GM23338 (cell line): ENCODE results near the gene NPAT. TPM values are rescaled to one million over a fixed set of nuclear protein-coding genes. Genes with fewer than 3 reads are reported as not detected.
A peak's percentile ranks its signal among the peaks of the same experiment; 100 is the strongest.

Experiments used
- ATAC-seq: fragments of 200-7000 bp; cut with Tn5 transposase; 3 replicates; pipeline ENCODE4 v1.9.1; 2020
- DNase-seq: peaks from one replicate; pipeline ENCODE4 v3.0.0-alpha.2; 2015; ENCODE audit warnings: low spot score
- H2AFZ ChIP-seq: fragments of 200-600 bp; sonication (generic); 2 replicates; pipeline ENCODE4 v1.8.0; 2016; ENCODE audit warnings: antibody characterized with exemption, mild to moderate bottlenecking, moderate library complexity
- H3F3A ChIP-seq: fragments of 200-600 bp; sonication (generic); replicated peaks from 2 replicates; pipeline ENCODE4 v1.8.0; 2017; ENCODE audit warnings: antibody characterized with exemption, mixed run types, low read depth
- H3K27ac ChIP-seq: fragments of 200-600 bp; sonication (generic); 2 replicates; pipeline ENCODE4 v1.6.1; 2016; ENCODE audit warnings: low read depth
- H3K27me3 ChIP-seq: fragments of 200-600 bp; sonication (generic); 2 replicates; pipeline ENCODE4 v1.8.0; 2016; ENCODE audit warnings: mild to moderate bottlenecking, mixed run types, moderate library complexity; ENCODE audit not compliant: insufficient read depth
- H3K36me3 ChIP-seq: fragments of 200-600 bp; sonication (generic); 2 replicates; pipeline ENCODE4 v1.8.0; 2016; ENCODE audit warnings: mild to moderate bottlenecking; ENCODE audit not compliant: insufficient read depth
- H3K4me1 ChIP-seq: fragments of 200-600 bp; sonication (generic); 2 replicates; pipeline ENCODE4 v1.8.0; 2016; ENCODE audit warnings: mild to moderate bottlenecking, moderate library complexity; ENCODE audit not compliant: insufficient read depth
- H3K4me2 ChIP-seq: fragments of 200-600 bp; sonication (generic); 2 replicates; pipeline ENCODE4 v1.7.1; 2017; ENCODE audit warnings: mixed run types
- H3K4me3 ChIP-seq: fragments of 200-600 bp; sonication (generic); 2 replicates; pipeline ENCODE4 v1.6.1; 2016; ENCODE audit warnings: mixed run types
- H3K79me2 ChIP-seq: fragments of 200-600 bp; sonication (generic); replicated peaks from 2 replicates; pipeline ENCODE4 v1.8.0; 2017; ENCODE audit warnings: mild to moderate bottlenecking; ENCODE audit not compliant: insufficient read depth
- H3K9me2 ChIP-seq: fragments of 200-600 bp; sonication (generic); 2 replicates; pipeline ENCODE4 v1.8.0; 2017; ENCODE audit not compliant: insufficient read depth
- H4K20me1 ChIP-seq: fragments of 200-600 bp; sonication (generic); replicated peaks from 2 replicates; pipeline ENCODE4 v1.8.0; 2017; ENCODE audit warnings: mild to moderate bottlenecking; ENCODE audit not compliant: insufficient read depth
- H3K27ac Mint-ChIP-seq: 2 replicates; pipeline ENCODE4 v1.8.0; 2020; ENCODE audit warnings: inconsistent platforms, mild to moderate bottlenecking, moderate library complexity, mixed read lengths
- H3K27me3 Mint-ChIP-seq: 3 replicates; pipeline ENCODE4 v1.8.0; 2022; ENCODE audit warnings: low read depth, mild to moderate bottlenecking, moderate library complexity, mixed read lengths, inconsistent platforms; ENCODE audit not compliant: insufficient read depth, poor library complexity
- H3K36me3 Mint-ChIP-seq: 3 replicates; pipeline ENCODE4 v1.8.0; 2021; ENCODE audit warnings: low read depth, mild to moderate bottlenecking, inconsistent platforms, moderate library complexity, mixed read lengths
- H3K4me1 Mint-ChIP-seq: 3 replicates; pipeline ENCODE4 v1.8.0; 2020; ENCODE audit warnings: mild to moderate bottlenecking, inconsistent platforms, mixed read lengths
- H3K4me3 Mint-ChIP-seq: 3 replicates; pipeline ENCODE4 v1.8.0; 2021; ENCODE audit warnings: moderate library complexity, mild to moderate bottlenecking, inconsistent platforms, mixed read lengths
- H3K9me3 Mint-ChIP-seq: 3 replicates; pipeline ENCODE4 v1.8.0; 2020; ENCODE audit warnings: moderate library complexity, mild to moderate bottlenecking, inconsistent platforms, mixed read lengths
- CREB1 ChIP-seq: fragments of 250-450 bp; sonication (Bioruptor Pico); IDR thresholded peaks from 2 replicates; pipeline ENCODE4 v1.5.0; 2020; ENCODE audit warnings: low read depth, mild to moderate bottlenecking, moderate library complexity
- EZH2 ChIP-seq: fragments of 200-600 bp; sonication (generic); IDR thresholded peaks from one replicate; pipeline ENCODE4 v1.8.0; 2017; ENCODE audit warnings: antibody characterized with exemption, mild to moderate bottlenecking, low read depth; ENCODE audit not compliant: unreplicated experiment
- EZH2phosphoT487 ChIP-seq: fragments of 200-600 bp; sonication (generic); IDR thresholded peaks from one replicate; pipeline ENCODE4 v1.8.1; 2018; ENCODE audit warnings: antibody characterized with exemption; ENCODE audit not compliant: unreplicated experiment
- JUNB ChIP-seq: IDR thresholded peaks from one replicate; pipeline ENCODE4 v1.6.1; 2016; ENCODE audit warnings: antibody characterized with exemption; ENCODE audit not compliant: unreplicated experiment
- POLR2AphosphoS5 ChIP-seq: IDR thresholded peaks from 2 replicates; pipeline ENCODE4 v1.6.1; 2016; ENCODE audit warnings: antibody characterized with exemption, low read depth
- STAT1 ChIP-seq: IDR thresholded peaks from one replicate; pipeline ENCODE4 v1.6.1; 2016; ENCODE audit warnings: antibody characterized with exemption; ENCODE audit not compliant: unreplicated experiment
- ZNF114 ChIP-seq: fragments of 250-450 bp; sonication (Bioruptor Pico); IDR thresholded peaks from 2 replicates; pipeline ENCODE4 v1.5.0; 2020; ENCODE audit warnings: mild to moderate bottlenecking, moderate library complexity
- ZNF462 ChIP-seq: fragments of 250-450 bp; sonication (Bioruptor Pico); IDR thresholded peaks from 2 replicates; pipeline ENCODE4 v1.5.0; 2020; ENCODE audit warnings: mild to moderate bottlenecking, moderate library complexity
- polyA plus RNA-seq: library from polyadenylated mRNA; unstranded; fragments of >200 nt; fragmentation: Nextera tagmentation; extraction: Ambion mirVana; gene quantifications from 2 replicates; pipeline ENCODE4 v1.2.1, GENCODE V29; 2016
- total RNA-seq: library from RNA; depleted of rRNA; stranded (reverse); fragments of >200 nt; shearing (Covaris generic); gene quantifications from 2 replicates; pipeline ENCODE4 v1.2.3, GENCODE V29; 2014
- TF ChIP-seq, protein P1 (sequence below): IDR thresholded peaks from one replicate; pipeline ENCODE4 v1.6.1; 2018; ENCODE audit warnings: antibody characterized with exemption; ENCODE audit not compliant: unreplicated experiment
- TF ChIP-seq, protein P2 (sequence below), 2 experiments: fragments of 200-600 bp in 1 of 2; sonication (generic) in 1 of 2; conservative IDR thresholded peaks; 2 replicates each; pipeline versions ENCODE4 v1.5.1 to v1.6.1; 2016 to 2017; ENCODE audit warnings: antibody characterized with exemption in 2 of 2, low read depth in 2 of 2, mild to moderate bottlenecking in 2 of 2, moderate library complexity in 1 of 2

The NPAT gene
- total and polyA plus RNA-seq, 2 experiments from 2014 or later: 24.2 to 25.1 TPM

GRCh38 chr11:108125096-108125495, 97.3 kb downstream of the NPAT start (continued):
- TF ChIP-seq, protein P1, sequence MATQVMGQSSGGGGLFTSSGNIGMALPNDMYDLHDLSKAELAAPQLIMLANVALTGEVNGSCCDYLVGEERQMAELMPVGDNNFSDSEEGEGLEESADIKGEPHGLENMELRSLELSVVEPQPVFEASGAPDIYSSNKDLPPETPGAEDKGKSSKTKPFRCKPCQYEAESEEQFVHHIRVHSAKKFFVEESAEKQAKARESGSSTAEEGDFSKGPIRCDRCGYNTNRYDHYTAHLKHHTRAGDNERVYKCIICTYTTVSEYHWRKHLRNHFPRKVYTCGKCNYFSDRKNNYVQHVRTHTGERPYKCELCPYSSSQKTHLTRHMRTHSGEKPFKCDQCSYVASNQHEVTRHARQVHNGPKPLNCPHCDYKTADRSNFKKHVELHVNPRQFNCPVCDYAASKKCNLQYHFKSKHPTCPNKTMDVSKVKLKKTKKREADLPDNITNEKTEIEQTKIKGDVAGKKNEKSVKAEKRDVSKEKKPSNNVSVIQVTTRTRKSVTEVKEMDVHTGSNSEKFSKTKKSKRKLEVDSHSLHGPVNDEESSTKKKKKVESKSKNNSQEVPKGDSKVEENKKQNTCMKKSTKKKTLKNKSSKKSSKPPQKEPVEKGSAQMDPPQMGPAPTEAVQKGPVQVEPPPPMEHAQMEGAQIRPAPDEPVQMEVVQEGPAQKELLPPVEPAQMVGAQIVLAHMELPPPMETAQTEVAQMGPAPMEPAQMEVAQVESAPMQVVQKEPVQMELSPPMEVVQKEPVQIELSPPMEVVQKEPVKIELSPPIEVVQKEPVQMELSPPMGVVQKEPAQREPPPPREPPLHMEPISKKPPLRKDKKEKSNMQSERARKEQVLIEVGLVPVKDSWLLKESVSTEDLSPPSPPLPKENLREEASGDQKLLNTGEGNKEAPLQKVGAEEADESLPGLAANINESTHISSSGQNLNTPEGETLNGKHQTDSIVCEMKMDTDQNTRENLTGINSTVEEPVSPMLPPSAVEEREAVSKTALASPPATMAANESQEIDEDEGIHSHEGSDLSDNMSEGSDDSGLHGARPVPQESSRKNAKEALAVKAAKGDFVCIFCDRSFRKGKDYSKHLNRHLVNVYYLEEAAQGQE: no peak
- TF ChIP-seq JUNB (no peak), EZH2phosphoT487 (no peak), STAT1 (no peak), ZNF114 (CRISPR knock-in tag) (no peak)

GRCh38 chr11:108122166-108122628, 100.2 kb downstream of the NPAT start:
- peak; percentile 10 for ATAC-seq
- no peak overlapping the region for H3K27ac Mint-ChIP-seq
- TF ChIP-seq ZNF462 (CRISPR knock-in tag): no peak
- no peak for TF ChIP-seq POLR2AphosphoS5
- no peak for TF ChIP-seq CREB1 (CRISPR knock-in tag)
- TF ChIP-seq, protein P1: no peak
- TF ChIP-seq, protein P2, sequence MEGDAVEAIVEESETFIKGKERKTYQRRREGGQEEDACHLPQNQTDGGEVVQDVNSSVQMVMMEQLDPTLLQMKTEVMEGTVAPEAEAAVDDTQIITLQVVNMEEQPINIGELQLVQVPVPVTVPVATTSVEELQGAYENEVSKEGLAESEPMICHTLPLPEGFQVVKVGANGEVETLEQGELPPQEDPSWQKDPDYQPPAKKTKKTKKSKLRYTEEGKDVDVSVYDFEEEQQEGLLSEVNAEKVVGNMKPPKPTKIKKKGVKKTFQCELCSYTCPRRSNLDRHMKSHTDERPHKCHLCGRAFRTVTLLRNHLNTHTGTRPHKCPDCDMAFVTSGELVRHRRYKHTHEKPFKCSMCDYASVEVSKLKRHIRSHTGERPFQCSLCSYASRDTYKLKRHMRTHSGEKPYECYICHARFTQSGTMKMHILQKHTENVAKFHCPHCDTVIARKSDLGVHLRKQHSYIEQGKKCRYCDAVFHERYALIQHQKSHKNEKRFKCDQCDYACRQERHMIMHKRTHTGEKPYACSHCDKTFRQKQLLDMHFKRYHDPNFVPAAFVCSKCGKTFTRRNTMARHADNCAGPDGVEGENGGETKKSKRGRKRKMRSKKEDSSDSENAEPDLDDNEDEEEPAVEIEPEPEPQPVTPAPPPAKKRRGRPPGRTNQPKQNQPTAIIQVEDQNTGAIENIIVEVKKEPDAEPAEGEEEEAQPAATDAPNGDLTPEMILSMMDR (conservative IDR thresholded peaks at IDR 0.05; ENCODE audit: low read depth in 2 of 2): no peak
- no peak for TF ChIP-seq JUNB
- no peak for TF ChIP-seq EZH2

More at GRCh38 chr11:108122166-108122628, 100.2 kb downstream of the NPAT start:
- H3K9me2 ChIP-seq: no peaks in the 10 kb centered on the region
- Mint-ChIP-seq H3K9me3 (no peaks in the 10 kb centered on the region), H3K4me1 (peaks cover 17% of the 10 kb centered on the region; the same call in 2 of the 3 replicates), H3K36me3 (peaks cover 2% of the 10 kb centered on the region; the same call in 1 of the 3 replicates), H3K4me3 (peak overlapping the region; percentile 88), H3K27me3 (peaks cover 7% of the 10 kb centered on the region)
- no peaks in the 10 kb centered on the region for H3F3A ChIP-seq
- peaks cover 6% of the 10 kb centered on the region for H3K4me1 ChIP-seq
- peak overlapping the region; percentile 97 for H2AFZ ChIP-seq
- H3K27me3 ChIP-seq: peaks cover 13% of the 10 kb centered on the region
- no peaks in the 10 kb centered on the region; the same call in 1 of the 2 replicates for H4K20me1 ChIP-seq
- DNase-seq: peak; percentile 37
- no peak overlapping the region for H3K27ac ChIP-seq
- H3K36me3 ChIP-seq: no peaks in the 10 kb centered on the region
- H3K79me2 ChIP-seq: no peaks in the 10 kb centered on the region
- H3K4me3 ChIP-seq: peak overlapping the region; percentile 76
- peak overlapping the region; percentile 92 for H3K4me2 ChIP-seq
